ENCODE results near the gene KLRB1.
"Not testable (repeated sequence)": the region's sequence is repeated elsewhere in the genome, so short reads cannot be mapped to it uniquely, and the experiment has no call there.

Gene KLRB1

GRCh38 chr12:9619411-9620179 lies 11.9 kb upstream of the KLRB1 start:
- no peak for FAIRE-seq

GRCh38 chr12:9618906-9619305 lies 11.2 kb upstream of the KLRB1 start:
- not testable (repeated sequence) for FAIRE-seq

DNA sequence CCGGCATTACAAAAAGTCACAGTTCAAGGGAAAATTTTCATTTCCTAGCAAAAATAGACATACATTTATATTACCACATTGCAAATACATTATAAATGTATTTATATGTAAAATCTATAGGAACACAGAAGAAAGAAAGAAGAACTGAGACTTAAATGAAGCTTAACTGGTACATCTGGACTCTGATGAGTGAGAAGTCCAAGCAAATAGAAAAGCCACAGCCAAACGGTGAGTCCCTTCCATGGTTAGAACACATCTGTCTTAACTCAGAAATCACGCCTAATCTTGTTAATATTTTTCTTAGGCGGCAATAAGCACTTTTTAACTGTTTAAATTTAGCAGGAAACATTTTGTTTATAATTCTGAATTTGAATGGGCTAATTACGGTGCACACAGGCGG lies 9.4 kb upstream of the KLRB1 start:
- FAIRE-seq = no peak

DNA sequence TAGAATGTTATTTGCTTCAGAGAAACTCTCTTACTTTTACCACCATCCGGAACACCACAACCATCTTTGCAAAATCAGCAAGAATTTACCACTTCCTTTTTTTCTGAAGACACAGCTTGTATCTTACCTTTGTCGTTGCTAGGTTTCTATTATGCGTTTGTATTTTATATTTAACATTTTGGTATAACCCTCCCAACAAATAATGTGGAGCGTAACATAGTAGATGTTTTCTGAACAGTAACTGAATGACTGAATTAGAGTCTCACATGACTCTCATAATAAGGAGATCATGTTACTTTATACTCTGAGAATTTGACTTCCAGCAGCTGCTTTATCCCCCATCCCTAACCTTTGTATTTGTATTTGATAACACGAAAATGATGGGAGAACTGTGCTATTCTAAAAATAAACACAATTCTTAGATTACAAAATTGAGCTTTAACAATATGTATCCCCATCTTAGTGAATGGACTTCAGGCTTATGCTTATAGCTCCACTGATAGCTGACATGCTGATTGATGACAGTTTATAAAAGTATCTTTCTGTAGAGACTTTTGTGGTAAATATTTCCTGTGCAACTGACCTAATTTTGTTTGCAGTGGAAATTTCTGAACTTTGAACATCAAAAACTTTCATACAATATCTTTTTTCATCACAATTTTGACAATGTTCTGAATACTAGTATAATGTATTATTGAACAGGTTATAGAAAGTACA lies 7.9 kb upstream of the KLRB1 start:
- FAIRE-seq = no peak

DNA sequence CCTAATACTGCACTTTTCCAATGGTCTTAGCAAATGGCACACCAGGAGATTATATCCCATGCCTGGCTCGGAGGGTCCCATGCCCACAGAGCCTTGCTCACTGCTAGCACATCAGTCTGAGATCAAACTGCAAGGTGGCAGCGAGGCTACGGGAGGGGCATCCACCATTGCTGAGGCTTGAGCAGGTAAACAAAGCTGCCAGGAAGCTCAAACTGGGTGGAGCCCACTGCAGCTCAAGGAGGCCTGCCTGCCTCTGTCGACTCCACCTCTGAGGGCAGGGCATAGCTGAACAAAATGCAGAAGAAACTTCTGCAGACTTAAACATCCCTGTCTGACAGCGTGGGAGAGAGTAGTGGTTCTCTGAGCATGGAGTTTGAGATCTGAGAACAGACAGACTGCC lies 2.9 kb upstream of the KLRB1 start:
- FAIRE-seq = not testable (repeated sequence)

DNA sequence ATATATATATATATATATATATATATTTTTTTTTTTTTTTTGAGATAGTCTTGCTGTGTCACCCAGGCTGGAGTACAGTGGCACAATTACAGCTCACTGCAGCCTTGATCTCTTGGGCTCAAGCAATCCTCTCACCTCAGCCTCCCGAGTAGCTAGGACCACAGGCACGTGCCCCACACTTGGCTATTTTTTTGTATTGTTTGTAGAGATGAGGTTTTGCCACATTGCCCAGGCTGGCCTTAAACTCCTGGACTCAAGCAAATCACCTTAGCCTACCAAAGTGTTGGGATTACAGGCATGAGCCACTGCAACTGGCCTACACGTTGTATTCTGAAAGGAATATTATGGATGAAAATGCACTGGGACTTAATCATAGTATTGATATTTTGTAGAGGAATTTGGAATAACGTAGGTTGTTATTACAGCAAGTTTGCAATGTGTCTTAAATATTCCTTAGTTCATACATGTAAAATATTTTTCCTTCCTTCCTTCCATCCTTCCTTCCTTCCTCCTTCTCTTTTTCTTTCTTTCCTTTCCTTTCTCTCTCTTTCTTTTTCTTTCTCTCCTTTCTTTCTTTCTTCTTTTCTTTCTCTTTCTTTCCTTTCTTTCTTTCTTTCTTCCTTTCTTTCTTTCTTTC lies 862 bp downstream of the KLRB1 start:
- FAIRE-seq = no peak

- no peak for FAIRE-seq
Observed at GRCh38 chr12:9606247-9606646, 1.5 kb downstream of the KLRB1 start.

GRCh38 chr12:9605483-9605882 lies 2.2 kb downstream of the KLRB1 start:
- FAIRE-seq = no peak

GRCh38 chr12:9604287-9604686 lies 3.4 kb downstream of the KLRB1 start:
- no peak for FAIRE-seq

DNA sequence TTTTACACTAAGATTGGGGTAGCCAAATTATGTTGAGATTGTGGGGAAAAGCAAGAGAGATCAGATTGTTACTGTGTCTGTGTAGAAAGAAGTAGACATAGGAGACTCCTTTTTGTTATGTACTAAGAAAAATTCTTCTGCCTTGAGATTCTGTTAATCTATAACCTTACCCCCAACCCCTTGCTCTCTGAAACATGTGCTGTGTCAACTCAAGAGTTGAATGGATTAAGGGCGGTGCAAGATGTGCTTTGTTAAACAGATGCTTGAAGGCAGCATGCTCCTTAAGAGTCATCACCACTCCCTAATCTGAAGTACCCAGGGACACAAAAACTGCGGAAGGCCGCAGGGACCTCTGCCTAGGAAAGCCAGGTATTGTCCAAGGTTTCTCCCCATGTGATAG lies 7.3 kb downstream of the KLRB1 start:
- FAIRE-seq = not testable (repeated sequence)

DNA sequence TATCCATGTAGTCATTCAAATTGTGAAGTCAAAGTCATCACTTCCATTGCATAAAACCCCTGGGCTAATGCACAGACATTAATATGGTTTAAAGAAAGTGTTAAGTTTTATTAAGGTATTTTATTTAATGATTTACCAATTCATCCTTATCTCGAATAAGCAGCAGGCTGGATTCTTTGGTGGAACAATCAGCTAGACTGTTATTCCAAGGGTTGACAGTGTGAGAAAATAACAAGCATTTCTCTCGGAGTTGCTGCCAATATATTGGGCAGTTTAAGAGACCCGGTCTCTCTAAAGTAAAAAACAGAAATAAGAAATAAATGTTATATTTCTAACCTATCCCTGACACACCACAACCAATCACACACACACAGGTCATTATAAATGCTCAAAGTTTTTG lies 9.4 kb downstream of the KLRB1 start:
- no peak for FAIRE-seq

- FAIRE-seq = no peak
Observed at GRCh38 chr12:9597365-9597764, 10.4 kb downstream of the KLRB1 start.

DNA sequence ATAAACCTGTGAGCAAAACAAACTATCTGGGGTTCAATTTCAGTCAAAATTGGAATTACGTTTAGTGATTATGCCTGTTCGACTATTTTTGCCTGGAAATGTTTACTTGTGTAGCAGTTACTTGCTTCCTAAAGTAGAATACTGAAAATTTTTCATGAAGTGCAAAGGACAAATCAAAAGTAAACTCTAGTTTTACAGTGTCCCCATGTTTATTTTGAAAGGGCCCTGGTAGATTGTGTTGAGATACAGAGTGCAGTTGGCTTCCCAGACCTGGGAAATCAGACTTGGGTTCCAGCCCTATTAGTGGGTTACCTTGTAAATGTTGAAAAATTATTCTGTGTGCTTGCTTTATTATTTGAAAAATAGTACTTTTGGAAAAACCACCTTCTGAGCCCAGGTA lies 17.3 kb downstream of the KLRB1 start:
- FAIRE-seq = no peak

- FAIRE-seq = no peak
Observed at GRCh38 chr12:9588749-9589148, 19.0 kb downstream of the KLRB1 start.

- FAIRE-seq = no peak
Observed at GRCh38 chr12:9587987-9588600, 19.6 kb downstream of the KLRB1 start.

GRCh38 chr12:9577729-9578128 lies 30.0 kb downstream of the KLRB1 start:
- not testable (repeated sequence) for FAIRE-seq

GRCh38 chr12:9567151-9567550 lies 40.6 kb downstream of the KLRB1 start:
- FAIRE-seq = not testable (repeated sequence)

GRCh38 chr12:9566113-9566512 lies 41.6 kb downstream of the KLRB1 start:
- FAIRE-seq = not testable (repeated sequence)

GRCh38 chr12:9564418-9564817 lies 43.3 kb downstream of the KLRB1 start:
- FAIRE-seq = not testable (repeated sequence)

GRCh38 chr12:9562841-9563453 lies 44.8 kb downstream of the KLRB1 start:
- not testable (repeated sequence) for FAIRE-seq

DNA sequence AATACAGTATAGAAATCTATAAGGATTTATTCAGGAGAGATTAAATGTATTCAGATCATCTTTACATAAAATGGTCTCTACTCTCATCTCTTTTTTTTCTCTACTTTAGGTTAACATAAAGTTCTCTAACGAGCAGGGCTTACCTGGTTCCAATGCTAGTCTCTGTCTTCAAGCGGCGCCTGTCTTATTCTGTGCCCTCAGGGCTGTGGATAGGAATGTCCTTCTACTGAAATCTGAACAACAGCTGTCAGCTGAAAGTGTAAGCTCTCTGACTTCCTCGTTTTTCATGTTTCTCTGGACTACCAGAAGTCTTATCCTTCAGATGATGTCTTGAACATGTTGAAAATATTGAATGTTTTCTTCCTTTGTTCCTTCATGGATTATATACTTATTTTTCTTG lies 62.2 kb downstream of the KLRB1 start:
- not testable (repeated sequence) for FAIRE-seq
